ENCODE measurements around the gene SLFN13.

SLFN13 gene

DNA sequence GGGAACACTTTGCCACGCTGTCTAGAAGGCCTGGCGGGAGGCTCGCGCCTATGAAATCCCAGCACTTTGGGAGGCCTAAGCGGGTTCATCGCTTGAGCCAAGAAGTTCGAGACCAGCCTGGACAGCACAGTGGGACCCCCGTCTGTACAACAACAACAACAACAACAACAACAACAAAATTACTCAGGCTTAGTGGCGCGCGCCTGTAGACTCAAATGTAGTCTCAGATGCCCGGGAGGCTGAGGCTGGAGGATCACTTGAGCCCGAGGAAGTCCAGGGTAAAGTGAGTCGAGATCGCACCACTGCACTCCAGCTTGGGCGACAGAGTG is 297 bp upstream of the SLFN13 start:
- TF ChIP-seq, protein P1, sequence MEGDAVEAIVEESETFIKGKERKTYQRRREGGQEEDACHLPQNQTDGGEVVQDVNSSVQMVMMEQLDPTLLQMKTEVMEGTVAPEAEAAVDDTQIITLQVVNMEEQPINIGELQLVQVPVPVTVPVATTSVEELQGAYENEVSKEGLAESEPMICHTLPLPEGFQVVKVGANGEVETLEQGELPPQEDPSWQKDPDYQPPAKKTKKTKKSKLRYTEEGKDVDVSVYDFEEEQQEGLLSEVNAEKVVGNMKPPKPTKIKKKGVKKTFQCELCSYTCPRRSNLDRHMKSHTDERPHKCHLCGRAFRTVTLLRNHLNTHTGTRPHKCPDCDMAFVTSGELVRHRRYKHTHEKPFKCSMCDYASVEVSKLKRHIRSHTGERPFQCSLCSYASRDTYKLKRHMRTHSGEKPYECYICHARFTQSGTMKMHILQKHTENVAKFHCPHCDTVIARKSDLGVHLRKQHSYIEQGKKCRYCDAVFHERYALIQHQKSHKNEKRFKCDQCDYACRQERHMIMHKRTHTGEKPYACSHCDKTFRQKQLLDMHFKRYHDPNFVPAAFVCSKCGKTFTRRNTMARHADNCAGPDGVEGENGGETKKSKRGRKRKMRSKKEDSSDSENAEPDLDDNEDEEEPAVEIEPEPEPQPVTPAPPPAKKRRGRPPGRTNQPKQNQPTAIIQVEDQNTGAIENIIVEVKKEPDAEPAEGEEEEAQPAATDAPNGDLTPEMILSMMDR (IDR thresholded peaks at IDR 0.05; ENCODE audit: insufficient read depth, low read length) = no peak
- TF ChIP-seq POLR2AphosphoS5 (IDR thresholded peaks at IDR 0.05; ENCODE audit: low read depth) (no peak), REST (IDR thresholded peaks at IDR 0.05; ENCODE audit: insufficient replicate concordance, low read depth) (no peak), SPI1 (IDR thresholded peaks at IDR 0.05; ENCODE audit: borderline replicate concordance, low read depth) (no peak), GABPA (IDR thresholded peaks at IDR 0.05; ENCODE audit: low read depth) (no peak)
- no peak for DNase-seq (ENCODE audit: low read depth in 1 of 2, low spot score in 1 of 2)
- peak overlapping the region; percentile 97 for H3K27ac ChIP-seq (replicated peaks)
- H3K27me3 ChIP-seq (ENCODE audit: insufficient read depth, poor library complexity, severe bottlenecking) = no peaks in the 10 kb centered on the region
- peak overlapping the region; percentile 56 for H3K4me3 ChIP-seq (replicated peaks; ENCODE audit: insufficient read depth, low read length)

- no peak for DNase-seq (ENCODE audit: low read depth in 1 of 2, low spot score in 1 of 2)
- TF ChIP-seq SPI1 (IDR thresholded peaks at IDR 0.05; ENCODE audit: borderline replicate concordance, low read depth) (no peak), GABPA (IDR thresholded peaks at IDR 0.05; ENCODE audit: low read depth) (no peak), POLR2AphosphoS5 (IDR thresholded peaks at IDR 0.05; ENCODE audit: low read depth) (no peak), REST (IDR thresholded peaks at IDR 0.05; ENCODE audit: insufficient replicate concordance, low read depth) (no peak)
- TF ChIP-seq, protein P1 (IDR thresholded peaks at IDR 0.05; ENCODE audit: insufficient read depth, low read length) = no peak
- Histone ChIP-seq H3K27ac (replicated peaks) (peak overlapping the region; percentile 97), H3K4me3 (replicated peaks; ENCODE audit: insufficient read depth, low read length) (peak overlapping the region; percentile 56), H3K27me3 (ENCODE audit: insufficient read depth, poor library complexity, severe bottlenecking) (no peaks in the 10 kb centered on the region)
Observed at GRCh38 chr17:35447499-35447898, 1.1 kb downstream of the SLFN13 start.

- Histone ChIP-seq H3K4me3 (replicated peaks; ENCODE audit: insufficient read depth, low read length) (no peak overlapping the region), H3K27ac (replicated peaks) (no peak overlapping the region), H3K27me3 (ENCODE audit: insufficient read depth, poor library complexity, severe bottlenecking) (no peaks in the 10 kb centered on the region)
- DNase-seq (ENCODE audit: low read depth in 1 of 2, low spot score in 1 of 2) = no peak
- TF ChIP-seq POLR2AphosphoS5 (IDR thresholded peaks at IDR 0.05; ENCODE audit: low read depth) = no peak
- TF ChIP-seq, protein P1 (IDR thresholded peaks at IDR 0.05; ENCODE audit: insufficient read depth, low read length) = no peak
- no peak for TF ChIP-seq REST (IDR thresholded peaks at IDR 0.05; ENCODE audit: insufficient replicate concordance, low read depth)
- no peak for TF ChIP-seq GABPA (IDR thresholded peaks at IDR 0.05; ENCODE audit: low read depth)
- TF ChIP-seq SPI1 (IDR thresholded peaks at IDR 0.05; ENCODE audit: borderline replicate concordance, low read depth) = no peak
Observed at GRCh38 chr17:35438433-35438832, 10.1 kb downstream of the SLFN13 start.
